GM23248 (cell line): ENCODE measurements around the gene KIF11.

ENCODE experiments used
- EZH2 ChIP-seq: fragments of 200-600 bp; sonication (generic); IDR thresholded peaks from 2 replicates; pipeline ENCODE4 v1.6.1; 2018; ENCODE audit warnings: antibody characterized with exemption, mild to moderate bottlenecking; ENCODE audit not compliant: insufficient read depth, poor library complexity, severe bottlenecking
- EZH2phosphoT487 ChIP-seq: fragments of 200-600 bp; sonication (generic); IDR thresholded peaks from 2 replicates; pipeline ENCODE4 v1.6.1; 2018; ENCODE audit warnings: antibody characterized with exemption, moderate library complexity, mild to moderate bottlenecking, low read depth; ENCODE audit not compliant: insufficient read depth

DNA sequence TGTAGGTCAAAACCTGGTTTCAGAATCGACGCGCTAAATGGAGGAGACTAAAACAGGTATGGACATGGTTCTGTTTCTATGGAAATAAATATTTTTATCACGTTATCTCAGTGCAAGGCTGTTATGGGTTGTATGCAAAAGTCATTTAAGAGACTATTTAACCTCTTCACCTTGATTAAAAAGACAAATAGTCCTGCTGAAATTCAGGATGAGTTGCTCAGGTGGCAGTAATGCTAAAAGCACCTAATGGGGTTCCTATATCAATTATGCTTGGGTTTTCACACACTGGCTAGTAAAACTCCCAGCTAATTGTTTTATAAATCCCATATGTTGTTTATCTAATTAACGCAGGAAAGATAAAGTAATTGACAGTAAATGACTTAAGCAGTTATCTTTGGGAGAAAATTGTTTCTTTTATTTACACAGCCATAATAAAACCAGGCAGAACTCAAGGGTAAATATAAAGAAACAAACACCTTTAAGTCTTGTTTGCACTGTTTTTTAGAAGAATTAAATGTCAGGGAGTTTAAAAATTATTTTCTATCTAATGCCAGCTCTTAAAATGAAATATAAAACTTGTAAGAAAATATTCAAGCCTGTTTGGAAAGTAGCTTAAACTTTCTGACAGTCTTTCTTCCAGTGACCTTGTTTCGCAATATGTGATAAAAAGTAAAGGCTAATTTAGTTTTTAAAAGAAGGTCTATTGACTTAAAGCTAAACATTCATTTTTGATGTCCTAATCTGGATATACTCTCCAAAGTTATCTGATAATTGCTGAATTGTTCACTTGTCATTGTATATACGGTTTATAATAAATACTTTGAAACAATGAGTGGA, 100.0 kb downstream of the KIF11 start:
- peak; percentile 82 for TF ChIP-seq EZH2
- no peak for TF ChIP-seq EZH2phosphoT487
